Pons (tissue), 1 donor: ENCODE data around the gene NCAM1.
"Not testable (repeated sequence)": the region's sequence is repeated elsewhere in the genome, so short reads cannot be mapped to it uniquely, and the experiment has no call there.

Experiments
- DNase-seq: peaks from one replicate; pipeline ENCODE4 v3.0.0-alpha.2; 2016; ENCODE audit warnings: low spot score

The NCAM1 gene

GRCh38 chr11:113276466-113276865, 315.2 kb downstream of the NCAM1 start:
- no peak for DNase-seq

- no peak for DNase-seq
Observed at GRCh38 chr11:113277907-113278306, 316.7 kb downstream of the NCAM1 start.

GRCh38 chr11:113278481-113278880, 317.3 kb downstream of the NCAM1 start:
- DNase-seq, result no peak

GRCh38 chr11:113278925-113279324, 317.7 kb downstream of the NCAM1 start:
- DNase-seq, result peak; percentile 66

- no peak for DNase-seq
Observed at GRCh38 chr11:113279591-113279990, 318.4 kb downstream of the NCAM1 start.

GRCh38 chr11:113281052-113281725, 320.0 kb downstream of the NCAM1 start:
- DNase-seq, result no peak

- no peak for DNase-seq
Observed at GRCh38 chr11:113282898-113283437, 321.7 kb downstream of the NCAM1 start.

GRCh38 chr11:113283881-113284280, 322.7 kb downstream of the NCAM1 start:
- DNase-seq, result no peak

- no peak for DNase-seq
Observed at GRCh38 chr11:113286009-113286408, 324.8 kb downstream of the NCAM1 start.

GRCh38 chr11:113286509-113287497, 325.6 kb downstream of the NCAM1 start:
- no peak for DNase-seq

- no peak for DNase-seq
Observed at GRCh38 chr11:113287801-113288200, 326.6 kb downstream of the NCAM1 start.

- DNase-seq, result no peak
Observed at GRCh38 chr11:113288286-113288863, 327.2 kb downstream of the NCAM1 start.

GRCh38 chr11:113289431-113290187, 328.4 kb downstream of the NCAM1 start:
- peak; percentile 62 for DNase-seq

- DNase-seq, result no peak
Observed at GRCh38 chr11:113293936-113294335, 332.7 kb downstream of the NCAM1 start.

GRCh38 chr11:113295993-113296392, 334.8 kb downstream of the NCAM1 start:
- DNase-seq, result no peak

- DNase-seq, result no peak
Observed at GRCh38 chr11:113296447-113297205, 335.4 kb downstream of the NCAM1 start.

GRCh38 chr11:113298496-113298895, 337.3 kb downstream of the NCAM1 start:
- not testable (repeated sequence) for DNase-seq

GRCh38 chr11:113304916-113305315, 343.7 kb downstream of the NCAM1 start:
- DNase-seq, result no peak

GRCh38 chr11:113305440-113306336, 344.5 kb downstream of the NCAM1 start:
- DNase-seq, result peak; percentile 81

GRCh38 chr11:113308601-113309000, 347.4 kb downstream of the NCAM1 start:
- no peak for DNase-seq
